Measurements from ENCODE around the gene SQOR.

The SQOR gene

DNA sequence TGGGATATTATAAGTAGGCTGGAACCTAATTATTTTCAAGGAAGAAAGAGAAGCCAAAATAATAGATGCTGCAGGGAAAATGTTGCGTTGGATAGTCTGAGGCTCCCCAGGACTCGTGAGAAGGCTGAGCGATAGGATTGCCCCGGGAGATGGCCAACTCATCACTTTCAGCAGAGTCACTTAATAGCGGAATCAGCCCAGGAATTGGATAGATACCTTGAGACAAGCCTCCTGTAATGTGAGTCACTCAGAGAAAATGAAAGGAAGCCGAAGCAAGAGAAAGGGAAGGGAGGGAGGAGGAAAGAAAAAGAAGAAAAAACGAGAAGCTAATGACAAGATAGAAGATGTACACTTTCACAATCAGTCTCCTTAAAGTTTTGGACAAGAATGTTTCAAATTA, 94.3 kb downstream of the SQOR start:
- Histone ChIP-seq H3K4me3 (ENCODE audit: low read length) (no peak overlapping the region; the same call in 1 of the 2 replicates), H3K27me3 (ENCODE audit: control insufficient read depth, low read length) (no peaks in the 10 kb centered on the region), H3K27ac (ENCODE audit: low read depth, low read length) (peak overlapping the region; percentile 99), H4K20me1 (ENCODE audit: control insufficient read depth, insufficient read depth, low read depth, low read length) (no peaks in the 10 kb centered on the region), H3F3A (ENCODE audit: control insufficient read depth, insufficient read depth) (peaks cover 25% of the 10 kb centered on the region), H3K9me2 (replicated peaks; ENCODE audit: control insufficient read depth, low read length) (no peaks in the 10 kb centered on the region), H3K4me2 (ENCODE audit: low read length) (peak overlapping the region; percentile 55), H3K4me1 (ENCODE audit: control insufficient read depth, low read length) (peaks cover 99% of the 10 kb centered on the region), H3K79me2 (ENCODE audit: control insufficient read depth, low read length) (peaks cover 3% of the 10 kb centered on the region; the same call in 1 of the 2 replicates), H3K36me3 (ENCODE audit: control insufficient read depth, low read length) (peaks cover 19% of the 10 kb centered on the region), H3K9me3 (ENCODE audit: control insufficient read depth, insufficient read depth, low read length) (peaks cover 7% of the 10 kb centered on the region; the same call in 1 of the 2 replicates)
- TF ChIP-seq EZH2phosphoT487 (IDR thresholded peaks at IDR 0.05; ENCODE audit: borderline replicate concordance, low read length): no peak
- TF ChIP-seq, protein P1, sequence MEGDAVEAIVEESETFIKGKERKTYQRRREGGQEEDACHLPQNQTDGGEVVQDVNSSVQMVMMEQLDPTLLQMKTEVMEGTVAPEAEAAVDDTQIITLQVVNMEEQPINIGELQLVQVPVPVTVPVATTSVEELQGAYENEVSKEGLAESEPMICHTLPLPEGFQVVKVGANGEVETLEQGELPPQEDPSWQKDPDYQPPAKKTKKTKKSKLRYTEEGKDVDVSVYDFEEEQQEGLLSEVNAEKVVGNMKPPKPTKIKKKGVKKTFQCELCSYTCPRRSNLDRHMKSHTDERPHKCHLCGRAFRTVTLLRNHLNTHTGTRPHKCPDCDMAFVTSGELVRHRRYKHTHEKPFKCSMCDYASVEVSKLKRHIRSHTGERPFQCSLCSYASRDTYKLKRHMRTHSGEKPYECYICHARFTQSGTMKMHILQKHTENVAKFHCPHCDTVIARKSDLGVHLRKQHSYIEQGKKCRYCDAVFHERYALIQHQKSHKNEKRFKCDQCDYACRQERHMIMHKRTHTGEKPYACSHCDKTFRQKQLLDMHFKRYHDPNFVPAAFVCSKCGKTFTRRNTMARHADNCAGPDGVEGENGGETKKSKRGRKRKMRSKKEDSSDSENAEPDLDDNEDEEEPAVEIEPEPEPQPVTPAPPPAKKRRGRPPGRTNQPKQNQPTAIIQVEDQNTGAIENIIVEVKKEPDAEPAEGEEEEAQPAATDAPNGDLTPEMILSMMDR (IDR thresholded peaks at IDR 0.05; ENCODE audit: low read depth, low read length, poor library complexity, severe bottlenecking): no peak

DNA sequence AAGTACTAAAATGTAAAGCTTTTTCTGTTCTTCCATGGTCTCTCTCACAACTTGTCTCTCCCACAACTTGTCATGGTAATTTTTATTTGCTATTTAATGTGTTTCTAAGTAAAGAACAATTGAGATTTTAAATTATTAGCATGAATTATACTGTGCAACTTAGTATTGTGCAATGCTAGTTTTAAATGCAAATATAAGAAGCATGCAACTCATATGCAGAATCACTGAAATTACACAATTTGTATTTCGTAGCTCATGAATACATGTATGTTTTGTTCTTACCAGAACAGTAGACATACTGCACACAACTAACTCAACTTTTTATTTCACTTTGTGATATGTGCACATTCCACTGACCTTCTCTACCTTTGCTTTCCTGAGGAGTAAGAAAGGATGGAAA, 96.5 kb downstream of the SQOR start:
- Histone ChIP-seq H3K9me3 (ENCODE audit: control insufficient read depth, insufficient read depth, low read length) (peaks cover 7% of the 10 kb centered on the region; the same call in 1 of the 2 replicates), H3F3A (ENCODE audit: control insufficient read depth, insufficient read depth) (peaks cover 30% of the 10 kb centered on the region), H3K27ac (ENCODE audit: low read depth, low read length) (peak overlapping the region; percentile 99), H3K9me2 (replicated peaks; ENCODE audit: control insufficient read depth, low read length) (no peaks in the 10 kb centered on the region), H3K36me3 (ENCODE audit: control insufficient read depth, low read length) (peaks cover 27% of the 10 kb centered on the region), H4K20me1 (ENCODE audit: control insufficient read depth, insufficient read depth, low read depth, low read length) (no peaks in the 10 kb centered on the region), H3K4me1 (ENCODE audit: control insufficient read depth, low read length) (peaks cover 98% of the 10 kb centered on the region), H3K27me3 (ENCODE audit: control insufficient read depth, low read length) (no peaks in the 10 kb centered on the region), H3K79me2 (ENCODE audit: control insufficient read depth, low read length) (peaks cover 3% of the 10 kb centered on the region; the same call in 1 of the 2 replicates), H3K4me3 (ENCODE audit: low read length) (peak overlapping the region; percentile 8; the same call in 1 of the 2 replicates), H3K4me2 (ENCODE audit: low read length) (peak overlapping the region; percentile 55)
- no peak for TF ChIP-seq EZH2phosphoT487 (IDR thresholded peaks at IDR 0.05; ENCODE audit: borderline replicate concordance, low read length)
- TF ChIP-seq, protein P1 (IDR thresholded peaks at IDR 0.05; ENCODE audit: low read depth, low read length, poor library complexity, severe bottlenecking): no peak

DNA sequence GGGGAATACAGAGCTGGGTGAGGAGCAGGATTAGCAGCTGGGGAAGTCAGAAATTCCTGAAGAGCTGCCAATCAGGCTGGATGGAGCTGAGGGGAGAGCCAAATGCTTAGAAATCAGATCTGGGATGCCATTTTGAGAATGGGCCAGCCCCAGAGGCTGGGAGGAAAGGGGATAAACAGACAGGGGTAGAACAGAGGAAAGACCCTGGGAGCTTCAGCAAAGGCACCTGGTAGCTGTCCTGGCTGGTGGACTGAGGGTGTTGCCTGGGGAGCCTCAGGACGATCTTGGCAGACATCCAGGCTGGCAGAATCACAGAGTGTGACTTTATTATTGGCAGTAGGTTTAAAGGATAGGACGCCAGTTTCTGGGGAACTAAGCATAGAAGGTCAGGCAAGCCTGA, 97.8 kb downstream of the SQOR start:
- H3K27ac ChIP-seq (ENCODE audit: low read depth, low read length): peak overlapping the region; percentile 99
- no peaks in the 10 kb centered on the region for H3K27me3 ChIP-seq (ENCODE audit: control insufficient read depth, low read length)
- H3K36me3 ChIP-seq (ENCODE audit: control insufficient read depth, low read length): peaks cover 37% of the 10 kb centered on the region
- H3F3A ChIP-seq (ENCODE audit: control insufficient read depth, insufficient read depth): peaks cover 25% of the 10 kb centered on the region
- peak overlapping the region; percentile 55 for H3K4me2 ChIP-seq (ENCODE audit: low read length)
- H4K20me1 ChIP-seq (ENCODE audit: control insufficient read depth, insufficient read depth, low read depth, low read length): no peaks in the 10 kb centered on the region
- no peaks in the 10 kb centered on the region for H3K9me2 ChIP-seq (replicated peaks; ENCODE audit: control insufficient read depth, low read length)
- H3K4me3 ChIP-seq (ENCODE audit: low read length): peak overlapping the region; percentile 55
- H3K79me2 ChIP-seq (ENCODE audit: control insufficient read depth, low read length): peaks cover 3% of the 10 kb centered on the region; the same call in 1 of the 2 replicates
- no peak for TF ChIP-seq EZH2phosphoT487 (IDR thresholded peaks at IDR 0.05; ENCODE audit: borderline replicate concordance, low read length)
- TF ChIP-seq, protein P1 (IDR thresholded peaks at IDR 0.05; ENCODE audit: low read depth, low read length, poor library complexity, severe bottlenecking): no peak
- peaks cover 97% of the 10 kb centered on the region for H3K4me1 ChIP-seq (ENCODE audit: control insufficient read depth, low read length)
- H3K9me3 ChIP-seq (ENCODE audit: control insufficient read depth, insufficient read depth, low read length): peaks cover 10% of the 10 kb centered on the region; the same call in 1 of the 2 replicates
